Activated gamma-delta T cell (primary cell): ENCODE measurements around the gene CAMKMT.
"Not testable (repeated sequence)": the region's sequence is repeated elsewhere in the genome, so short reads cannot be mapped to it uniquely, and the experiment has no call there.

ENCODE experiments used
- DNase-seq: peaks from one replicate; lab custom pipeline; 2025; lab: John Stamatoyannopoulos, UW

The CAMKMT gene

GRCh38 chr2:44550561-44550960 is 188.8 kb downstream of the CAMKMT start:
- DNase-seq: no peak

DNA sequence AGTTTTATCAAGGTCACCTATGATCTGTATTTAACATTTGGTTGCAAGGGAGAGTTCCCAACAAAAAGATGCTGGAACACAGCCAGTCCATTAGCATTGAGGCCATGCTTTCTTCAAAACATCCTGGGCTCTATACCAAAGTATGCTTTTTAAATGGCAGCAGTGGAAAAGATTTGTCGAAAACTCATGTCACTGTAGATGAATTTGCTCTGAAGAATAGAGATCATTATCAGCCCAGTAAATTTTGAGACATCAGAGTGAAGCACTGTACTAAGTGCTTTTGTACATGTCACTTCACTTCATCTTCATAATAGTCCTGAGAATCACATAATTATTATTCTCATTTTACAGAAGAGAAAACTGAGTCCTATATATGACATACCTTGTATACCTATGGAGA is 189.8 kb downstream of the CAMKMT start:
- no peak for DNase-seq

- no peak for DNase-seq
Observed at GRCh38 chr2:44553456-44553855, 191.7 kb downstream of the CAMKMT start.

DNA sequence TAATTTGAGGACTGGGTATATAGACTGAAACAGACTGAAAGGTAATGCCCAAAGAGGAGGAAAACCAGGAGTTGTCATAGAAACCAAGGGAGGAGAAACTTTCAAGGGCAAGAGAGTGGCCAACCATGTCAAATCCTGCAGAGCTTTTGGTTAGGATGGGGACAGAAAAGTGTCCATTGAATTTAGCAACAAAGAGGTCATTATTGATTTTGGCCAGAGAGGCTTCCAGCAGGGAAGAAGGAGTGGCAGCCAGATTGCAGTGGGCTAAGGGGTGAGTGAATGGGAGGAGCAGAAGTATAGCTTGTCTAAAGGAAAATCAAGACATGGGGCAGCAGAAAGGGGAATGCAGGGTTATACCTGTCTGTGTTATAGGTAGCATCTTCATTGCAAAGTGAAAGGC is 194.0 kb downstream of the CAMKMT start:
- DNase-seq: no peak

DNA sequence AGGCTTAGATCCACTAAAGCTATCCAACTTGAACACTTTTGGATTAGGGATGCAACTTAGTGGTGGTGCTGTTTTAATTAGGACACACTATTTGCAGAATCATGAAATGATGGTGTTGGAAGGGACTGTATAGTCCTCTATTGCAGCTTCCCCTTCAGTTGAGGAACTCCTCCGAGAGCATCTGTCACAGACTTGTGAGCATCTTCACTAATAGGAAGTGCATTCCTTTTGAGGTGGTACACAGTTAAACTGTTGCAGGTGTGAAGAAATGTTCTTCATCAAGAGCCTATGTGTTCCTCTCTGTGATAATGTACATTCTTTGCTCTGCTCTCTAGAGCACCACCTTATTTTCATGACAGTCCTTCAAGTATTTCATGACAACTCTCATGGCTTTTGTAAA is 197.4 kb downstream of the CAMKMT start:
- DNase-seq: no peak

GRCh38 chr2:44560352-44560751 is 198.6 kb downstream of the CAMKMT start:
- no peak for DNase-seq

GRCh38 chr2:44560941-44561340 is 199.2 kb downstream of the CAMKMT start:
- DNase-seq: no peak

DNA sequence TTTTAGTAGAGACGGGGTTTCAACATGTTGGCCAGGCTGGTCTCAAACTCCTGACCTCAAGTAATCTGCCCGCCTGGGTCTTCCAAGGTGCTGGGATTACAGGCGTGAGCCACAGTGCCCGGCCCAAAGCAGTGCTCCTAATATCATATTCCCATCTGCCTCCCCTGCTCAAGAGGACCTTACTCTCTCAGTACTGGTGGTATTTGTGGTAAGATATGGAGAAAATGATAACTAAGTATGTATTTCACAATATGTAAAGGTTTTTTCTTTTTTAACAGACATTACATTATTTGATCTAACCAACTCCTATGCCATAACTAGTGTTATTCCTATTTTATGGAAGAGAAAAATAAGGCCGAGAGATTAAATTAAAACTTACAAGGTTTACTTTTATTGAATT is 201.0 kb downstream of the CAMKMT start:
- DNase-seq: no peak

GRCh38 chr2:44564752-44565151 is 203.0 kb downstream of the CAMKMT start:
- no peak for DNase-seq

- no peak for DNase-seq
Observed at GRCh38 chr2:44566059-44566458, 204.3 kb downstream of the CAMKMT start.

DNA sequence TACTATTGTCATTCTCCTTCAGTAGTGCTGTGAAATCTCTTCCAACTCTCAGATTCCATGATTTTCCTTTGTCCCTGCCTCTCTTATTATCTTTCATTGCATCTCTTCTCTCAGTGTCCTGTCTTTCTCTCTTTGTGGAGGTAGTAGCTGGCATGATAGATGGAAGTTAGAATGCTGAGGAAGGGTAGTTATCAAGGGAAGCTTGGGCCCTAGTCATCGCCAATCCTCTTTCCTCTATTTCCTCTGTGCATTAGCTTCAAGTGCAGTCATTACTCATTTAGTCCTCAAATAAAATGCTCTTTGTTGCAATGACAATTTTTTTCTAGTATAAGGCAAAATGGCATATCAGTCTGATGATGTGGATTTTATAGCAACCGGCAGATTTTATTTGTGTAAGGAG is 207.7 kb downstream of the CAMKMT start:
- no peak for DNase-seq

GRCh38 chr2:44570271-44570670 is 208.5 kb downstream of the CAMKMT start:
- no peak for DNase-seq

DNA sequence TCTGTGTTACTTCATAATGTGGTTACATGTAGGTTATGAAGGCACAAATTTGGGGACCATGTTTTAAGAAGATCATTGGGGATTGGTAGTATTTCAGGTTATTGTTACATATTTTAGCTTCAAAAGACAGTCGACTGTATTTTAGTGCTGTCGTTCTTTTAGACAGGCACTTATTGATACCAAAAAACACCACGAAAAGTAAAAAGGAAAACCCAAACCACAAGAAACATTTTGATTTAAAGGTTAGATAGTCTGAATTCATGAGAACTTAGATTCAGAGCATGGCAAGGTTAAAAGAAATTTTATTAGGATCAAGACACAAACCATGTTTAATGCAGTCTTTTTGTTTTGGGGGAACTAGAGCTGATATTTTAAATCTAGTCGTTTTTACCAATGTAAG is 209.0 kb downstream of the CAMKMT start:
- DNase-seq: no peak

- DNase-seq: no peak
Observed at GRCh38 chr2:44572196-44572900, 210.6 kb downstream of the CAMKMT start.

- no peak for DNase-seq
Observed at GRCh38 chr2:44573996-44574395, 212.2 kb downstream of the CAMKMT start.

DNA sequence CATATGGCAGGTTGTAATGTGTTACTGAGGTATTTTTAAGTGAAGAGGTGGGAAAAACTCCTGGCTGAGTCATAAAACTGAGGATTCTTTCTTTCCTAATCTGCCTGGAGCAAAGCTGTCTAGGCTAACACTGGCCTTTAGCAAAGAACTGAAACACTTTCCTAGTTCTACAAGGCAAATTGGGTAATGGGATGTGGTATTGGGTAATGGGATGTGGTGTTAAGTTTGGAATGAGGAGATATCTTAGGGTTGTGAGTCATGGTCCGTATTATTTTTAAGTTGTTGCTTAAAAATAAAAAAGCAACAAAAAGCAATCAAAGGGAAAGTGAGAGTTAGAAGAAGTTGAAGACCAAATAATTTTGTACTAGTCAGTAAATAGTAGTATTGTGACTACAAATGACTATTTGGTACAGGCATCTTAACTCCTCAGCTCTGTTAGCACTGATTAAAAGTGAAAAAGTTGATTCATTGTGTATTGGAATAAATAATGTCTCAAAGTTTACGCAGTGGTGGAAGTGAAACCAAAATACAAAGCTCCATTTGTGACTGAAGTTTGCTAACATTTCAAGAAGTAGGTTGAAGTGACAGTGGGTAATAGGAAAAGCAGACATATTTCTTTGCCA is 216.8 kb downstream of the CAMKMT start:
- DNase-seq: no peak

DNA sequence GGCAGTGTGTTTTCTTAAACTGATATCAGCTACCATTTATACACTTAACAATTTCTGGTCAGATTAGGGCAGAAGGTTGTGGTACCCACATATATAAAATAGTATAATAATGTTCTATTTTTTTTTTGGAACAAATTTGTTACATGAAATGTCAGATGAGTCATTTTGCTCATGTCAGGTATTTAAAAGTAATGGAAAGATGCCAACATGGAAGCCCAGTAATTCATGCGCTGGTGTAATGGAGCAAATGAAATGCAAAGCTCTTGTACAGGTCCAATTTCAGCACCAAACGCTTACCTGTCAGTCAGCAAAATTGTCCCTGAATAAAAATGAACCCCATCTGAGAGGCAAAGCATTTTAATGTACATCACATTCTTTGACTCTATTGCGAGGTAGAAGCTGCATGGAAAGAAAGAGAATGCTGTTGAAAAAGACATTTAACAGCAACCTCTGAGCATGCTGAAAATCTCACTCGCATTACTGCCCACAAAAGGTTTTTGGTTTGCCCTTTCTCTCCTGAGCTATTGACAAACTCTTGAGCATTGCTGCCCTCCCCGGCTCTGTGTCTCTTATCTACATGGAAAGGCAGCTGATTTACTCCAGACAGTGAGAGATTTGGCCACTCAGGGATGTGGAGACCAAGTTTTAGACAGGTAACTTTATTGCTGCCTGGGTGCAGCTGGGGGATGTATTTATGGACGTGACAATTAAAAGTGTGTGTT is 217.5 kb downstream of the CAMKMT start:
- DNase-seq: no peak

GRCh38 chr2:44579837-44580230 is 218.1 kb downstream of the CAMKMT start:
- no peak for DNase-seq

DNA sequence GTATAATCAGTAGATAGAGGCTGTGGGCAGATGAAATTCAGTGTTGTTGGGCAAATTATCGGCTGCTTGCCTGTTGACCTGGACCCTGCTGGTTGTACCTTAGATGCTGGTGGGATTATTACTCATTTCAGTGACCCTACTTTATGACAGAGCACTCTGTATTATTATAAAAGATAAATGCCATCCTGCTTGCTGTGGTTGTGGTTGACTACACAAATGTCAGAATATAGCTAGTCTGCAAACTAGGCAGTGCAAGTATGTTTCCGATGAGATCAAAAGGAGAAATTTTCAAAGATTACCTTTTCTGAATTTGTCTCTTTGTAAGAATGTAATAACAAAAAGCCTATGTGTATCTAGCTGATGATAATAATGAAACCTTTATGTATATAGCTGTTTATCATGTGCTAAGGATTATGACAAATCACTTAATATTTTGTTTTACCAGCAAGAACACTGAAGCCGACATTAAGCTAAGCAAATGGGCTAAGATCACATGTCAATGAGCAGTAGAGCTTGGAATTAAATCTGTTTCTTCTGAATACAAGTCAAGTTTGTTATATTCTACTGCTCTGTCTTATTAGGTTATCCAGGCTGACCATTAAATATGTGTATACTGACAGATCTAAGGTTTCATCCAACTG is 219.2 kb downstream of the CAMKMT start:
- DNase-seq: no peak

DNA sequence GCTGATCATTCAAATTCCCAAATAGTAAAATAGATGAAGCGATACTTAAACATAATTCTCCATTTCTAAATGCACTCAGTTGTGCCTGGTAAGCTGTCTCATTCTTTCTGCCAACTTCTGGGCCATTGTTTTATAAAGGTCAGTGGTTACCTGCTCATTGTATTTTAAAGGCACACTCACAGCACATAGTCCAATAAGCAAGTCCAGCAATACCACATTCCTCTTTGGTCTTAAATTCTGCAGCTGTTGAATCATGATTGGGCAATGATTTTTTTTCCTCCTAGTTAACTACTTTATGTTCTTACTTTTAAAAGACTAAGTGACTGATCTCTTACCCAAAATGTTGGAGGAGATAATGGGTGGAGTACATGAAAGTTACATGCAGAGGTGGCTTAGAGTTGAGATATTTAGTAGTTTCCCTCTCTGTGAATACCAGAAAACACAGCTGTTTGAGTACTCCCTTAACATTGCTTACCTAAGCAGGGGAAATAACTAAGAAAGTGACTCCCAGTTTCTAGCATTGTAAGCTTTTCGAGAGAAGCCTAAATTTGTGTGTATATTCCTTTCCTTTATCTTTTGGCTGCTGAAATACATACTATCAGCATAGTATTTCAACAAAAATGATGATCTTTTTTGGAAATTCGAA is 220.7 kb downstream of the CAMKMT start:
- no peak for DNase-seq

DNA sequence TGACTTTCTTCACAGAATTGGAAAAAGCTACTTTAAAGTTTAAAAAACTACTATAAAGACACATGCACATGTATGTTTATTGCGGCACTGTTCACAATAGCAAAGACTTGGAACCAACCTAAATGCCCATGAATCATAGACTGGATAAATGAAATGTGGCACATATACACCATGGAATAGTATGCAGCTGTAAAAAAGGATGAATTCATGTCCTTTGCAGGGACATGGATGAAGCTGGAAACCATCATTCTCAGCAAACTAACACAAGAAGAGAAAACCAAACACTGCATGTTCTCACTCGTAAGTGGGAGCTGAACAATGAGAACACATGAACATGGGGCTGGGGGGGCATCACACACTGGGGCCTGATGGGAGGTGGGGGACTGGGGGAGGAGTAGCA is 233.9 kb downstream of the CAMKMT start:
- not testable (repeated sequence) for DNase-seq
